ENCODE results near the gene SDK2.

- TF ChIP-seq POLR2AphosphoS5 (IDR thresholded peaks at IDR 0.05; ENCODE audit: low read depth, low read length), result no peak
- TF ChIP-seq TAF1 (IDR thresholded peaks at IDR 0.05; ENCODE audit: low read depth, low read length), result no peak
Measured at GRCh38 chr17:73284906-73285602, 359.2 kb downstream of the SDK2 start.
